A549 (cell line): Measurements from ENCODE around the gene NDUFA13.

Source experiments
- EHMT2 ChIP-seq: fragments of 200-600 bp; sonication (generic); IDR thresholded peaks from 2 replicates; pipeline ENCODE4 v1.6.1; 2016; ENCODE audit warnings: antibody characterized with exemption, low read depth, mild to moderate bottlenecking, moderate library complexity
- MYC ChIP-seq: IDR thresholded peaks from 2 replicates; pipeline ENCODE4 v1.6.1; 2012; ENCODE audit warnings: mild to moderate bottlenecking, inconsistent platforms, low read length, improper control_type of control experiment, borderline replicate concordance
- NR3C1 ChIP-seq: fragments of >200 bp; sonication (Bioruptor Twin); formaldehyde crosslinking; IDR thresholded peaks from 3 replicates; pipeline ENCODE4 v1.6.1; 2017
- RAD21 ChIP-seq, 2 experiments: fragments of >200 bp in 1 of 2; sonication (Bioruptor Twin) in 1 of 2; formaldehyde crosslinking in 1 of 2; IDR thresholded peaks in 1 of 2; conservative IDR thresholded peaks in 1 of 2; 2 replicates in 1 of 2; 3 replicates in 1 of 2; pipeline ENCODE4 v1.6.1; 2012 to 2018; ENCODE audit warnings: inconsistent platforms in 1 of 2
- SMC3 ChIP-seq: fragments of >200 bp; sonication (Bioruptor Twin); formaldehyde crosslinking; IDR thresholded peaks from 3 replicates; pipeline ENCODE4 v1.6.1; 2018; ENCODE audit warnings: inconsistent platforms
- TF ChIP-seq, protein P1 (sequence below): fragments of >200 bp; sonication (Bioruptor Twin); formaldehyde crosslinking; IDR thresholded peaks from 3 replicates; pipeline ENCODE4 v1.5.1; 2016
- TF ChIP-seq, protein P2 (sequence below): fragments of 200-600 bp; sonication (generic); IDR thresholded peaks from 2 replicates; pipeline ENCODE4 v1.6.1; 2016; ENCODE audit warnings: antibody characterized with exemption, mild to moderate bottlenecking, moderate library complexity
- TF ChIP-seq, protein P3 (sequence below): fragments of 450-650 bp; IDR thresholded peaks from 2 replicates; pipeline ENCODE4 v1.6.1; 2014; ENCODE audit warnings: antibody characterized with exemption

DNA sequence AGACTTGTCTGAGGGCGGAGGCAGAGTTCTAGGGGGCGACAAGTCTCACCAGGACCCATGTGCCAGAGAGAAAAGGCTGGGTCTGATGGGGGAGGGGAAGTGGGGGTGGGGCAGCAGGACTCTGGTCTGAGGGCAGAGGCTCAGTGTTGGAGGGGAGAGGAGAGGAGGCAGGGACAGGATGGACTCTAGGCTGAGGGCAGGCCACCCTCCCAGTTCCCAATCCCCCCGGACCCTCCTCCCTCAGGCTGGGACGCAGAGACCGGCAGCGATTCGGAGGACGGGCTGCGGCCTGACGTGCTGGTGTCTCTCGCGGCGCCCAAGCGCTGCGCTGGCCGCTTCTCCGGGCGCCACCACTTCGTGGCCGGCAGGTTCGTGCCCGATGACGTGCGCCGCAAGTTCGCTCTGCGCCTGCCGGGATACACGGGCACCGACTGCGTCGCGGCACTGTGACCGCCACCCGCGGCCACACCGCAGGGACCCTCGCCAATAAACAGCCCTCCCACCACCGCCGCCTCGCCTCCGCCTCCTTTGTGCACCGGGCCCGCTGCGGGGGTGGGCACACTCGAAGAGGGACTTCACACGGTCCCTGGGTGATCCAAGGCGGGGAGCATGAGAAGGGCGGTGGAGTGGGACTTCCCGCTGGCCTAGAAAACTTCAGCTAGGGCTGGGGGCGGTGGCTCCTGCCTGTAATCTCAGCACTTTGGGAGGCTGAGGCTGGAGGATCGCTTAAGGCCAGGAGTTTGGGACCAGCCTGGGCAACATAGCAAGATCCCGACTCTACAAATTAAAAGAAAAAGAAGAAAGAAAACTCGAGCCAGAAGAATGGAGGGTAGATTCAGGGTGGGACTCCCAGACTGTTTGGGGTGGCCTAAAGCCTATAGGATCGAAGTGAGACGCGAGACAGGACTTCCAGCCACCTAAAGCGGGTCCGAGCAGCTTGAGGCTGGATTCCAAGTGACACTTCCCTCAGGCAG lies 21.3 kb downstream of the NDUFA13 start:
- TF ChIP-seq, protein P1, sequence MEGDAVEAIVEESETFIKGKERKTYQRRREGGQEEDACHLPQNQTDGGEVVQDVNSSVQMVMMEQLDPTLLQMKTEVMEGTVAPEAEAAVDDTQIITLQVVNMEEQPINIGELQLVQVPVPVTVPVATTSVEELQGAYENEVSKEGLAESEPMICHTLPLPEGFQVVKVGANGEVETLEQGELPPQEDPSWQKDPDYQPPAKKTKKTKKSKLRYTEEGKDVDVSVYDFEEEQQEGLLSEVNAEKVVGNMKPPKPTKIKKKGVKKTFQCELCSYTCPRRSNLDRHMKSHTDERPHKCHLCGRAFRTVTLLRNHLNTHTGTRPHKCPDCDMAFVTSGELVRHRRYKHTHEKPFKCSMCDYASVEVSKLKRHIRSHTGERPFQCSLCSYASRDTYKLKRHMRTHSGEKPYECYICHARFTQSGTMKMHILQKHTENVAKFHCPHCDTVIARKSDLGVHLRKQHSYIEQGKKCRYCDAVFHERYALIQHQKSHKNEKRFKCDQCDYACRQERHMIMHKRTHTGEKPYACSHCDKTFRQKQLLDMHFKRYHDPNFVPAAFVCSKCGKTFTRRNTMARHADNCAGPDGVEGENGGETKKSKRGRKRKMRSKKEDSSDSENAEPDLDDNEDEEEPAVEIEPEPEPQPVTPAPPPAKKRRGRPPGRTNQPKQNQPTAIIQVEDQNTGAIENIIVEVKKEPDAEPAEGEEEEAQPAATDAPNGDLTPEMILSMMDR = no peak
- TF ChIP-seq, protein P2, sequence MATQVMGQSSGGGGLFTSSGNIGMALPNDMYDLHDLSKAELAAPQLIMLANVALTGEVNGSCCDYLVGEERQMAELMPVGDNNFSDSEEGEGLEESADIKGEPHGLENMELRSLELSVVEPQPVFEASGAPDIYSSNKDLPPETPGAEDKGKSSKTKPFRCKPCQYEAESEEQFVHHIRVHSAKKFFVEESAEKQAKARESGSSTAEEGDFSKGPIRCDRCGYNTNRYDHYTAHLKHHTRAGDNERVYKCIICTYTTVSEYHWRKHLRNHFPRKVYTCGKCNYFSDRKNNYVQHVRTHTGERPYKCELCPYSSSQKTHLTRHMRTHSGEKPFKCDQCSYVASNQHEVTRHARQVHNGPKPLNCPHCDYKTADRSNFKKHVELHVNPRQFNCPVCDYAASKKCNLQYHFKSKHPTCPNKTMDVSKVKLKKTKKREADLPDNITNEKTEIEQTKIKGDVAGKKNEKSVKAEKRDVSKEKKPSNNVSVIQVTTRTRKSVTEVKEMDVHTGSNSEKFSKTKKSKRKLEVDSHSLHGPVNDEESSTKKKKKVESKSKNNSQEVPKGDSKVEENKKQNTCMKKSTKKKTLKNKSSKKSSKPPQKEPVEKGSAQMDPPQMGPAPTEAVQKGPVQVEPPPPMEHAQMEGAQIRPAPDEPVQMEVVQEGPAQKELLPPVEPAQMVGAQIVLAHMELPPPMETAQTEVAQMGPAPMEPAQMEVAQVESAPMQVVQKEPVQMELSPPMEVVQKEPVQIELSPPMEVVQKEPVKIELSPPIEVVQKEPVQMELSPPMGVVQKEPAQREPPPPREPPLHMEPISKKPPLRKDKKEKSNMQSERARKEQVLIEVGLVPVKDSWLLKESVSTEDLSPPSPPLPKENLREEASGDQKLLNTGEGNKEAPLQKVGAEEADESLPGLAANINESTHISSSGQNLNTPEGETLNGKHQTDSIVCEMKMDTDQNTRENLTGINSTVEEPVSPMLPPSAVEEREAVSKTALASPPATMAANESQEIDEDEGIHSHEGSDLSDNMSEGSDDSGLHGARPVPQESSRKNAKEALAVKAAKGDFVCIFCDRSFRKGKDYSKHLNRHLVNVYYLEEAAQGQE = no peak
- TF ChIP-seq RAD21 (conservative IDR thresholded peaks at IDR 0.05 in 1 of 2, IDR thresholded peaks at IDR 0.05 in 1 of 2) (no peak), MYC (no peak), SMC3 (no peak), NR3C1 (no peak), EHMT2 (no peak)
- TF ChIP-seq, protein P3, sequence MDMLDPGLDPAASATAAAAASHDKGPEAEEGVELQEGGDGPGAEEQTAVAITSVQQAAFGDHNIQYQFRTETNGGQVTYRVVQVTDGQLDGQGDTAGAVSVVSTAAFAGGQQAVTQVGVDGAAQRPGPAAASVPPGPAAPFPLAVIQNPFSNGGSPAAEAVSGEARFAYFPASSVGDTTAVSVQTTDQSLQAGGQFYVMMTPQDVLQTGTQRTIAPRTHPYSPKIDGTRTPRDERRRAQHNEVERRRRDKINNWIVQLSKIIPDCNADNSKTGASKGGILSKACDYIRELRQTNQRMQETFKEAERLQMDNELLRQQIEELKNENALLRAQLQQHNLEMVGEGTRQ = no peak
